Activated naive CD8-positive, alpha-beta T cell treated with anti-CD3 and anti-CD28 coated beads, Interleukin-2, amount 10 ng/mL, durations not matched to agents 7 days and 5 days (primary cell): ENCODE data around the gene IL12RB2. TPM values are rescaled to one million over a fixed set of nuclear protein-coding genes. Genes with fewer than 3 reads are reported as not detected.
"Not testable (repeated sequence)": the region's sequence is repeated elsewhere in the genome, so short reads cannot be mapped to it uniquely, and the experiment has no call there.

Experiments
- ATAC-seq: fragments of 150-1000 bp; cut with Tn5 transposase; one replicate; pipeline ENCODE4 v1.10.0; 2021; ENCODE audit warnings: low read depth, moderate library complexity
- POLR2A ChIA-PET: fragments of 350-600 bp; sonication (Branson Sonifier 250); formaldehyde crosslinking; loops from one replicate; lab custom pipeline; 2021; ENCODE audit warnings: antibody characterized with exemption; lab: Charles Lee
- DNase-seq: peaks from one replicate; pipeline ENCODE4 v3.0.0; 2021
- H3K27ac Mint-ChIP-seq: one replicate; pipeline ENCODE4 v1.8.0; 2022; ENCODE audit warnings: mild to moderate bottlenecking, mixed read lengths
- H3K27me3 Mint-ChIP-seq: one replicate; pipeline ENCODE4 v1.8.0; 2022; ENCODE audit warnings: mild to moderate bottlenecking, moderate library complexity, mixed read lengths
- H3K36me3 Mint-ChIP-seq: one replicate; pipeline ENCODE4 v1.8.0; 2021; ENCODE audit warnings: mild to moderate bottlenecking, mixed read lengths
- H3K4me1 Mint-ChIP-seq: one replicate; pipeline ENCODE4 v1.8.0; 2021; ENCODE audit warnings: mixed read lengths
- H3K4me3 Mint-ChIP-seq: one replicate; pipeline ENCODE4 v1.8.0; 2022; ENCODE audit warnings: mild to moderate bottlenecking, moderate library complexity, mixed read lengths
- H3K9me3 Mint-ChIP-seq: one replicate; pipeline ENCODE4 v1.8.0; 2021; ENCODE audit warnings: mixed read lengths
- total RNA-seq, 2 experiments: library from RNA; stranded (reverse); gene quantifications; one replicate each; pipeline ENCODE4 v1.2.3, GENCODE V29; 2021

IL12RB2 gene
- total RNA-seq, 2 experiments from 2014 or later = 14.5 to 15.2 TPM

DNA sequence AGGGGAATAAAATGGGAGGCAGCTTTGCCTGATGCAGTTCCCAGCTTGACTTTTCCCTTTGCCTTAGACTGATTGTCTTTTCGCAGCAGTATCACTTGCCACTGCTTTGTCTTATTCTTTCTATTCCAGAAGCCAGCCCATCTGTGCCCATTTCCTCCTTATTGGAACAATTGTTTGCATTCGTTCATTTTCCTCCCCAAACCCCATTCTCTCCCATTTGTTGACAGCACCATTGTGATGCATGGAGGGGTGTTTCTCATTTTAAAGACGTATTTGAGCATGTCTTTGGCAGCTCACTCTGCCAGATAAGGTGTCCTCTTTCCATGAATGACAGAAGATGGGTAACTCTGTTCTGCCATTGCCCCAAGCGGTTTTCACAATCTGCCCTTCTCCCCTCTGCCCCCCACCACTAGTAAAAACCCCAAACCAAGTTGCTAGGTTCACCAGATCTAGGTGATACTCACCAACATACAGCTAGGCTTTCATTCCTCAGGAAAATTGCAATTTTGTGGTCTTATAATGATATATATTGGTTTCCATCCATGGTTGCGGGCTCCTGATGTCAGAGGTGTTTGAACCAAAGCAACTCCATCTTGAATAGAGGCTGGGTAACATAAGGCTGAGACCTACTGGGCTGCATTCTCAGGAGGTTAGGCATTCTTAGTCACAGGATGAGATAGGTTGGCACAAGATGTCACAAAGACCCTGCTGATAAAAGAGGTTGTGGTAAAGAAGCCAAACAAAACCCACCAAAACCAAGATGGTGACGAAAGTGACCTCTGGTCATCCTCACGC, 91.7 kb downstream of the IL12RB2 start:
- Mint-ChIP-seq H3K36me3 (peaks cover 27% of the 10 kb centered on the region), H3K4me1 (peaks cover 4% of the 10 kb centered on the region), H3K27ac (no peak overlapping the region), H3K27me3 (no peaks in the 10 kb centered on the region), H3K9me3 (no peaks in the 10 kb centered on the region), H3K4me3 (no peak overlapping the region)
- ATAC-seq (no peak), DNase-seq (no peak)
- POLR2A ChIA-PET = no interaction called here

- H3K4me1 Mint-ChIP-seq, ATAC-seq, H3K27me3 Mint-ChIP-seq, POLR2A ChIA-PET, H3K9me3 Mint-ChIP-seq, H3K27ac Mint-ChIP-seq, DNase-seq, H3K4me3 Mint-ChIP-seq: not testable (repeated sequence)
- H3K36me3 Mint-ChIP-seq = peaks cover 27% of the 10 kb centered on the region
These were observed 92.5 kb downstream of the IL12RB2 start for GRCh38 chr1:67400029-67400786.

GRCh38 chr1:67401443-67401842, 93.8 kb downstream of the IL12RB2 start:
- ATAC-seq (no peak), DNase-seq (no peak)
- no peaks in the 10 kb centered on the region for H3K9me3 Mint-ChIP-seq
- H3K27ac Mint-ChIP-seq = no peak overlapping the region
- H3K27me3 Mint-ChIP-seq = no peaks in the 10 kb centered on the region
- peaks cover 4% of the 10 kb centered on the region for H3K4me1 Mint-ChIP-seq
- POLR2A ChIA-PET = no interaction called here
- no peak overlapping the region for H3K4me3 Mint-ChIP-seq
- peaks cover 26% of the 10 kb centered on the region for H3K36me3 Mint-ChIP-seq

DNA sequence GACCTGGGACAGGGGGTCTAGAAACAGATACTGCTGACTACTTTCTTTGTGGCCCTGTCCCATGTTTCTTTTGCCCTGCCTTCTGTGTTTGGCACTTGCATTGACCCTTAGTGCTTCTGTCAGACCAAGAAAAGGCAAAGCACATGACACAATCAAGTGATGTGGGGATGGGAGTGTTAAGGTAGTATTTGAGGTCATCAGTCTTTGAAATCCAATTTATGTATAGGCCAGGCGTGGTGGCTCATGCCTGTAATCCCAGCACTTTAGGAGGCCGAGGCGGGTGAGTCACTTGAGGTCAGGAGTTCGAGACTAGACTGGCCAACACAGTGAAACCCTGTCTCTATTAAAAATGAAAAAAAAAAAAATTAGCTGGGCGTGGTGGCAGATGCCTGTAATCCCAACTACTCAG, 96.5 kb downstream of the IL12RB2 start:
- H3K9me3 Mint-ChIP-seq = no peaks in the 10 kb centered on the region
- peaks cover 7% of the 10 kb centered on the region for H3K4me1 Mint-ChIP-seq
- peaks cover 14% of the 10 kb centered on the region for H3K36me3 Mint-ChIP-seq
- no peak overlapping the region for H3K4me3 Mint-ChIP-seq
- no peaks in the 10 kb centered on the region for H3K27me3 Mint-ChIP-seq
- POLR2A ChIA-PET = no interaction called here
- H3K27ac Mint-ChIP-seq = no peak overlapping the region
- DNase-seq (no peak), ATAC-seq (no peak)

- H3K27me3 Mint-ChIP-seq = no peaks in the 10 kb centered on the region
- H3K9me3 Mint-ChIP-seq = no peaks in the 10 kb centered on the region
- H3K4me1 Mint-ChIP-seq = peaks cover 7% of the 10 kb centered on the region
- POLR2A ChIA-PET = no interaction called here
- H3K27ac Mint-ChIP-seq = no peak overlapping the region
- peaks cover 18% of the 10 kb centered on the region for H3K36me3 Mint-ChIP-seq
- no peak for ATAC-seq
- no peak overlapping the region for H3K4me3 Mint-ChIP-seq
- DNase-seq = no peak
These were observed 98.0 kb downstream of the IL12RB2 start for GRCh38 chr1:67405473-67406245.

- ATAC-seq = no peak
These were observed 99.8 kb downstream of the IL12RB2 start for GRCh38 chr1:67407498-67407897.

DNA sequence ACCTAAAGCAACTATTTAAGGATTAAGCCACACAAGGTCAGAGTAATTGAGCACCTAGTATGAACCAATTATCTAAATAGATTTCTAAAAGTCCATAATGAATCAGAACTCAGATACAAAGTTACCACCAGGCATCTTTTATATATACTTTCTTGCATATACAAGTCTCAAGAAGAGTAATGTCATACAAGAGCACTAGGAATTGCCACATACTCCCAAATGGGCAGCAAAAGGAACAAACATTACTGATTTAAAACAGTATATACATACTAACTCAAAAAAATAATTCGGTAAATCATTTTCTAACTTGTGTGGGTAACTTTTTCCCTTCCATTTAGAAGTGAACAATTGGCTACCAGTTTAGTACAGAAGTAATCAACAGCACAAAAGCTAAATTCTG, 100.5 kb downstream of the IL12RB2 start:
- no peak overlapping the region for H3K27ac Mint-ChIP-seq
- POLR2A ChIA-PET = interaction anchor here (0.9 to 2.0 kb wide), 2 partner anchors 22 to 101 kb away, joined by 3 to 7 read pairs; partner anchors contain the start of genes IL12RB2 and SERBP1
- no peak for ATAC-seq
- H3K4me1 Mint-ChIP-seq = peaks cover 5% of the 10 kb centered on the region
- peaks cover 23% of the 10 kb centered on the region for H3K36me3 Mint-ChIP-seq
- no peak overlapping the region for H3K4me3 Mint-ChIP-seq
- H3K27me3 Mint-ChIP-seq = no peaks in the 10 kb centered on the region
- no peaks in the 10 kb centered on the region for H3K9me3 Mint-ChIP-seq
- no peak for DNase-seq

More at GRCh38 chr1:67407498-67407897, 99.8 kb downstream of the IL12RB2 start:
- DNase-seq = no peak
- no peaks in the 10 kb centered on the region for H3K9me3 Mint-ChIP-seq
- H3K27me3 Mint-ChIP-seq = no peaks in the 10 kb centered on the region
- peaks cover 23% of the 10 kb centered on the region for H3K36me3 Mint-ChIP-seq
- no peak overlapping the region for H3K4me3 Mint-ChIP-seq
- peaks cover 5% of the 10 kb centered on the region for H3K4me1 Mint-ChIP-seq
- POLR2A ChIA-PET = interaction anchor here (2.0 kb wide), 1 partner anchor 22 kb away, joined by 7 read pairs; the partner anchor contains the start of gene SERBP1
- no peak overlapping the region for H3K27ac Mint-ChIP-seq

DNA sequence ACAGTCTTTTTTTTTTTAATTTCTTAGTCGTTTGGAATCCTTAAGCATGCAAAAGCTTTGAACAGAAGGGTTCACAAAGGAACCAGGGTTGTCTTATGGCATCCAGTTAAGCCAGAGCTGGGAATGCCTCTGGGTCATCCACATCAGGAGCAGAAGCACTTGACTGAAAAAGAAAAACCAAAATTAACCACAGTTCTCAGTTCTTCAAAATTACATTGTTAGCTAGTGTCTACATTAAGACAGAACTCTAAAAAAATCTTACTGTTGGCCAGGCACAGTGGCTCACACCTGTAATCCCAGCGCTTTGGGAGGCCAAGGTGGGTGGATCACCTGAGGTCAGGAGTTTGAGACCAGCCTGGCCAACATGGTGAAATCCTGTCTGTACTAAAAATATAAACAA, 105.4 kb downstream of the IL12RB2 start:
- peaks cover 22% of the 10 kb centered on the region for H3K4me1 Mint-ChIP-seq
- POLR2A ChIA-PET, H3K9me3 Mint-ChIP-seq, DNase-seq, H3K4me3 Mint-ChIP-seq, H3K27me3 Mint-ChIP-seq, ATAC-seq, H3K27ac Mint-ChIP-seq: not testable (repeated sequence)
- H3K36me3 Mint-ChIP-seq = peaks cover 47% of the 10 kb centered on the region

- POLR2A ChIA-PET = no interaction called here
- peaks cover 29% of the 10 kb centered on the region for H3K4me1 Mint-ChIP-seq
- peaks cover 50% of the 10 kb centered on the region for H3K36me3 Mint-ChIP-seq
- DNase-seq (no peak), ATAC-seq (no peak)
- H3K4me3 Mint-ChIP-seq = no peak overlapping the region
- H3K27ac Mint-ChIP-seq = no peak overlapping the region
- no peaks in the 10 kb centered on the region for H3K9me3 Mint-ChIP-seq
- no peaks in the 10 kb centered on the region for H3K27me3 Mint-ChIP-seq
These were observed 106.9 kb downstream of the IL12RB2 start for GRCh38 chr1:67414574-67414973.

- Mint-ChIP-seq H3K36me3 (peaks cover 51% of the 10 kb centered on the region), H3K9me3 (no peaks in the 10 kb centered on the region), H3K4me1 (peaks cover 32% of the 10 kb centered on the region), H3K4me3 (no peak overlapping the region), H3K27me3 (no peaks in the 10 kb centered on the region), H3K27ac (no peak overlapping the region)
- POLR2A ChIA-PET = interaction anchor here (0.9 kb wide), 1 partner anchor 13 kb away, joined by 3 read pairs; no protein-coding TSS in a partner anchor
- no peak for DNase-seq
- no peak for ATAC-seq
These were observed 107.4 kb downstream of the IL12RB2 start for GRCh38 chr1:67415041-67415440.

DNA sequence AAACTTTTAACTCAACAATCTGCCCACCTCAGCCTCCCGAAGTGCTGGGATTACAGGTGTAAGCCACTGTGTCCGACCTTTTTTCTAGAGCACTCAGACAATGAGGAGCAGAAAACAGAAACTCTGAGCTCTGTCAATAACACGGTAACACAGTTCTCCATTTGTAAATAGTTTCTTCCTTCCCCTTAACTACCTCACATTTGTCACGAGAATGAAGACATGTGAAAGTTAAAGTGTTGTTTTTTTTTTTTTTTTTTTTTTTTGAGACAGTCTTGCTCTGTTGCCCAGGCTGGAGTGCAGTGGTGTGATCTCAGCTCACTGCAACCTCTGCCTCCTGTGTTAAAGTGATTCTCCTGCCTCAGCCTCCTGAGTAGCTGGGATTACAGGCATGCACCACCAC, 110.1 kb downstream of the IL12RB2 start:
- H3K27ac Mint-ChIP-seq, DNase-seq, ATAC-seq, H3K4me3 Mint-ChIP-seq, H3K9me3 Mint-ChIP-seq, H3K27me3 Mint-ChIP-seq: not testable (repeated sequence)
- POLR2A ChIA-PET = interaction anchor here (0.7 kb wide), 1 partner anchor 197 kb away, joined by 10 read pairs; no protein-coding TSS in a partner anchor
- peaks cover 49% of the 10 kb centered on the region for H3K4me1 Mint-ChIP-seq
- peaks cover 59% of the 10 kb centered on the region for H3K36me3 Mint-ChIP-seq

GRCh38 chr1:67418839-67419586, 111.3 kb downstream of the IL12RB2 start:
- POLR2A ChIA-PET = interaction anchor here (0.6 to 2.3 kb wide), 3 partner anchors 9 to 15 kb away, joined by 4 to 11 read pairs (median 5); partner anchors contain the start of gene SERBP1
- no peaks in the 10 kb centered on the region for H3K9me3 Mint-ChIP-seq
- H3K36me3 Mint-ChIP-seq = peaks cover 67% of the 10 kb centered on the region
- H3K4me1 Mint-ChIP-seq = peaks cover 52% of the 10 kb centered on the region
- H3K4me3 Mint-ChIP-seq = no peak overlapping the region
- no peaks in the 10 kb centered on the region for H3K27me3 Mint-ChIP-seq
- DNase-seq = no peak
- peak; percentile 22 for ATAC-seq
- H3K27ac Mint-ChIP-seq = peak overlapping the region; percentile 51
